ENCODE data around the gene ZFAND3.

Gene ZFAND3

GRCh38 chr6:37798436-37799262 lies 20.9 kb upstream of the ZFAND3 start:
- DNase-seq, result no peak

- no peak for DNase-seq
Observed at GRCh38 chr6:37799263-37799644, 20.3 kb upstream of the ZFAND3 start.

GRCh38 chr6:37800703-37801604 lies 18.6 kb upstream of the ZFAND3 start:
- DNase-seq, result no peak

GRCh38 chr6:37801605-37801940 lies 18.0 kb upstream of the ZFAND3 start:
- no peak for DNase-seq

- DNase-seq, result no peak
Observed at GRCh38 chr6:37802810-37803209, 16.7 kb upstream of the ZFAND3 start.

- no peak for DNase-seq
Observed at GRCh38 chr6:37804586-37804985, 14.9 kb upstream of the ZFAND3 start.

- no peak for DNase-seq
Observed at GRCh38 chr6:37806213-37806612, 13.3 kb upstream of the ZFAND3 start.

GRCh38 chr6:37807656-37808055 lies 11.9 kb upstream of the ZFAND3 start:
- DNase-seq, result no peak

- DNase-seq, result no peak
Observed at GRCh38 chr6:37809197-37809543, 10.4 kb upstream of the ZFAND3 start.

- DNase-seq, result no peak
Observed at GRCh38 chr6:37812841-37813240, 6.7 kb upstream of the ZFAND3 start.

- DNase-seq, result no peak
Observed at GRCh38 chr6:37814374-37814773, 5.2 kb upstream of the ZFAND3 start.

- no peak for DNase-seq
Observed at GRCh38 chr6:37816599-37817375, 2.7 kb upstream of the ZFAND3 start.

GRCh38 chr6:37818536-37819176 lies 871 bp upstream of the ZFAND3 start:
- DNase-seq, result peak; percentile 92

- DNase-seq, result peak; percentile 51
Observed at GRCh38 chr6:37819802-37820717, 533 bp downstream of the ZFAND3 start.

GRCh38 chr6:37820718-37821079 lies 1.2 kb downstream of the ZFAND3 start:
- DNase-seq, result no peak

- no peak for DNase-seq
Observed at GRCh38 chr6:37821446-37821845, 1.9 kb downstream of the ZFAND3 start.

- DNase-seq, result peak; percentile 7
Observed at GRCh38 chr6:37822851-37823682, 3.5 kb downstream of the ZFAND3 start.

GRCh38 chr6:37824170-37824569 lies 4.6 kb downstream of the ZFAND3 start:
- no peak for DNase-seq

- no peak for DNase-seq
Observed at GRCh38 chr6:37826188-37826587, 6.7 kb downstream of the ZFAND3 start.

- no peak for DNase-seq
Observed at GRCh38 chr6:37826993-37827392, 7.5 kb downstream of the ZFAND3 start.

Data from stimulated activated naive CD4-positive, alpha-beta T cell treated with Interleukin-2 at 50 U/mL for 16 hours (primary cell).